GM21423 (cell line): ENCODE measurements around the gene CCN6.
"Not testable (repeated sequence)": the region's sequence is repeated elsewhere in the genome, so short reads cannot be mapped to it uniquely, and the experiment has no call there.

Source experiments
- ATAC-seq: cut with Tn5 transposase; IDR thresholded peaks from one replicate; pipeline ENCODE4 v1.9.1; 2021; ENCODE audit warnings: mild to moderate bottlenecking, moderate library complexity; ENCODE audit not compliant: unreplicated experiment

Gene CCN6

DNA sequence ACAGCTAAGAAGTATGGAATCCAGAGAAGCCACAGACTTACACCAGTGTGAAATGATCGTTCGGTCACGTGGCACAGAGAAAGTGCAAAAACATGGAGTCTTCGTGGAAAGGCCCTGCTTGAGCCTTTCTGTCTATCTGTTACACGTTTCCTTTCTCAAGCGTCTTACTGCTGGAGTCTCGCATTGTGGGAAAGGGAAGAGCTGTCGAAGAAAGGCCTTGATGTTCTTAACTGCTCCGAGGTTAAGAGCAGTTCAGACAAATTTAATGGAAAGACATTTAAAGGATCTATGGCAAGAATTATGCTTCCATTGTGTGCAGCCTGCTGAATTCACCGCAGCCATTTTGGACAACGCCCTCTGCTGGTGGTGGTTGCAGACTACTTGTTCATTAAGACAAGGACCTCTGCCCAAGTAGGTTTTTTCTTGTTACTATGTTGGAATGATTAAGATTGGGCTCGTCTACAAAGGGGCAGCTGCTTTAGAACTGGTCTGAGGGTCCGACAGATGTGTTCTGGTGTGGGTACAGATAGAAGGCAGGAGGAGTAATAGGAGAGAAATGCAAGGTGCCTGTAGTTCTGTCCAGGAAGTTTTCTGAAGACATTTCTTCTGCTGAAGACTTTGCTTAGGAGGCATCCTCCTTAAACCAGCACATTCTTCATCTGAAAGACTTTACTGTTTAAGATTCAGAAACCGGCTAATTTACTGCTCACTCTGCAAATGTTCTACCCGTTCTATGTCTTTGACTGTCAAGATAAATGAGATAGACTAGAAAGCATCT, 24.7 kb upstream of the CCN6 start:
- ATAC-seq = peak; percentile 54

GRCh38 chr6:112030206-112030960, 23.5 kb upstream of the CCN6 start:
- no peak for ATAC-seq

DNA sequence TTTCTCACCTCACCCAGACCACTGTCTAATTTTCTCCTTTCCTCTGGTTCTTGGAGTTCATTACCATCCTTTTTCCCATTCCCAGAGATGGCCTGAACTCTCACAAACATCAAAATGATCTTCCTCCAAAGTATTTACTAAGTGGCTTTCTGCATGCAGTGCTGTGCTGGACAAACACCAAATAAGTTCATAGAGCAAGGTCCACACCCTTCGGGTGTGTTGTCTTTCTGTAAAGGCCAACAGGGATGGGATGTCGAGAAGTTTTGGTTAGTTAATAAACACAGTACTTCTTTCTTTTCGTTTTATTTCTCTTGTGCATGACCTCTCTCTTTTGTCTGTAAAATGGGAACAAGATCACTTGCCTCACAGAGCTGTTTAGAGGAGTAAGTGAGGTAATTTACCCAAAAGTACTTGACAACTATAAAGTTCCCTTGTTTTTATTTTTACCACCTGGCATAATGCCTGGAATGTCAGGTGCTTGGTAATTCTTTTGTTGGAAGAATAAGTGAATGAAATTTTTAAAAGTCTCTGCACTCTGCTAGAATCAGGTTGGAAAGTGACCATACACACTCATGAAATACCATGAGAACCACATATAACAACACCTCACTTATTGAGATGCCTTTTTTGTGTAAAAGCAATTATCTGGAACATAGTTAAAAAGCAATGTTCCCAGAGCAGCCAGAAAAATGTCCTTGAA, 22.8 kb upstream of the CCN6 start:
- no peak for ATAC-seq

DNA sequence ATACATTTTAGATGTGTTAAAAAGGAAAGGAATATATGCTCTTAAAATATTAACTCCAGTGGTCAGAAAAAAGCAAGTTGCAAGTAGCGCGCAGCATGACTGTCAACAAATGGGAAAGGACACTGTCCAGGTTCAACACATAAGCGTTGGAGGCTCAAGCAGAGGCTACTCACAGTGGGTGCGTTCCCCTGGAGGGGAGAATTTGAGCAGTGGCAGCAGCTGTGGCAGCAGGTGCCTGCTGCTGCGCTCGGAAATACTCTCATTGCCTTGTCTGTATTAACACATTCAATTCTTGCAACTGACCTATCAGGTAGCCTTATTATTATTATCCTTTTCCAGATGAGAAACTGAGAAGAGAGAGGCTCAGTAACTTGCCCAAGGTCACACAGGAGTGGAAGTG, 21.9 kb upstream of the CCN6 start:
- no peak for ATAC-seq

DNA sequence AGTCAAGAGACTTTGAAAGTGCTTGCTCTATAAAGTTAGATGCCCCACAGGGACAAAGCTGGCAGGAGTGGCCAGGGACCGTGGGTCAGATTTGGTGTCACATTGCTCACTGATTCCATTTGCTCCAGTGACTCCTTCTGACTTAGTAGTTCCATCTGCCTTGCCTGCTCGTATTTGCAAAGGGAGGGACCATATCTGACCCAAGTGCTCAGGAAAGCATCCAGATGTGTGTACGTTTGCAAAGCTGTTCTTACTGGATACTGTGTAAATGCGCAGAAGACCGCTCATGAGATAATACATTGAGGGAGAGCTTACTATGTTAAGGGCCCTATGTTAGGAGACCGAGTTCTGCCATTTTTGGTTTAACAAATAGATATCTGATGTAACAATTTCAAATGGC, 21.2 kb upstream of the CCN6 start:
- ATAC-seq = no peak

DNA sequence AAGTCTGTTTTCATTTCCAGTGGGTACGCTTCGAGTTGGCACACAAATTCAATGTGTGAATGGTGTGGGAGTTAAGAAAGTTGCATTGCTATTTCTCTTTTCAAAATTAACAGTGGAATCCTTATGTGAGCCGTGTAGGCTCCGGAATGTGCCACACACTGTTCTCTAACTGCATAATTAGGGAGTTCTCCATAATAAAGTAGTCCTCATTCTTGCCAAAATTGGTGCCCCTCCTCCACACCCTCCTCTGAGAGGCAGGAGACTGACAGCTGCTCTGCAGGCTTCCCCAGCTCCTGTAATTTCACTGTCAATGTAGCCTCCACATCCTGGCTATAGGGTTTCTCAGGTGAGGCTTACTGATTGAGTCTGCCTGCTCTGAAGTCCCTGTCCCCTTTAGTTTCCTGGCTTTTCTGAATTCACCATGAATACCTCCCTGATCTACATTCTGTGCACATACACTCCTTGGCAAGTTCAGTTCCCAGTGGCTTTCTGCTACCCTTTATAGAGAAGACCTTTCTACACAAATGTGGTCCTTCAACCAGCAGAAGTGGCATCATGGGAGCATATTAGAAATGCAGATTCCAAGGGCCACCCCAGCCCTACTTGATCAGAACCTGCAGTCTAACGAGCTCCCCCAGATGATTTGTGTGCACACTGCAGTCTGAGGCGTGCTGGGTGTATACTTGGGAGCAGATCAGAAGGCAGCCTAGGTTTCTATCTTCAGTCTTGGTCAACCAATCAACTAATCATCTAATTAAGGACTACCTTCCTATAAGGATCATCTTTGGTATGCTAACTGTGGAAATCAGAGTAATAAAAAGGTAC, 19.9 kb upstream of the CCN6 start:
- no peak for ATAC-seq

- no peak for ATAC-seq
Measured at GRCh38 chr6:112034616-112034995, 19.3 kb upstream of the CCN6 start.

- ATAC-seq = no peak
Measured at GRCh38 chr6:112036088-112036637, 17.7 kb upstream of the CCN6 start.

DNA sequence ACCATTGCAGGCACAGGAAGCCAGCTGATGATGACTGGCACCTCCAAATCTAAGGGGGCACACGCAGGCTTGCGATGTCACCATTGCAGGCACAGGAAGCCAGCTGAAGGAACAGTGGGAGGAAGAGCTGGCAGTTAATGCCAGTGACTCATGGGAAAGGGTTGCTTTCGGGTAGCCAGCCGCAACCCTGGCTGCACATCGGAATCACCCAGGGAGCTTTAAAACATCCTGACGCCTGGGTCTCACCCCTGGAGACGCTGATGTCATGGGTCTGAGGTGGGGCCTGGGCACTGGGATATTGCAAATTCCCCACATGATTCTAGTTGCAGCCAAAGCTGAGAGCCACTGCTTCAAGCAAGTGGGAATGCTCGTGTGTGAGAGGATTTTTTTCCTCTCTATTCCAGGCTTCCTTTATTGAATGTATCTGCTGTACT, 16.1 kb upstream of the CCN6 start:
- no peak for ATAC-seq

DNA sequence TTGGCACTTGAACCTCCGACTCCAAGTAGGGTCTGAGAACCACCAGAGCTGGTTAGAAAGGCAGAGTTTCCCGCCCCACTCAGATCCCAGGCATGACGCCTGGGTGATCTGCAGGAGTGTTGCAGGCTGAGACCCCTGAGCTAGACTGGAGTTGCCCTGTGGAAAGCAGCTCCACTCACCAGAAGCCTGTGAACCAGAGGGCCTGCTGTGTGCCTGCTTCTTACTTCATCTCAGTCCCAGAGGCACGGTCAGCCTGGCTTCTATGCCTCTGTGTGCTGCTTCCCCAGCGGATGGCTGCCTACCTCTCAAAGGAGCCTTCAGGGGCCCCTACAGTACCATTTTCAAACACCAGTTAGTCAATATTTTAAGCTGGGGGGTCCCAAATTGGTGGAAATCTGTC, 15.6 kb upstream of the CCN6 start:
- no peak for ATAC-seq

DNA sequence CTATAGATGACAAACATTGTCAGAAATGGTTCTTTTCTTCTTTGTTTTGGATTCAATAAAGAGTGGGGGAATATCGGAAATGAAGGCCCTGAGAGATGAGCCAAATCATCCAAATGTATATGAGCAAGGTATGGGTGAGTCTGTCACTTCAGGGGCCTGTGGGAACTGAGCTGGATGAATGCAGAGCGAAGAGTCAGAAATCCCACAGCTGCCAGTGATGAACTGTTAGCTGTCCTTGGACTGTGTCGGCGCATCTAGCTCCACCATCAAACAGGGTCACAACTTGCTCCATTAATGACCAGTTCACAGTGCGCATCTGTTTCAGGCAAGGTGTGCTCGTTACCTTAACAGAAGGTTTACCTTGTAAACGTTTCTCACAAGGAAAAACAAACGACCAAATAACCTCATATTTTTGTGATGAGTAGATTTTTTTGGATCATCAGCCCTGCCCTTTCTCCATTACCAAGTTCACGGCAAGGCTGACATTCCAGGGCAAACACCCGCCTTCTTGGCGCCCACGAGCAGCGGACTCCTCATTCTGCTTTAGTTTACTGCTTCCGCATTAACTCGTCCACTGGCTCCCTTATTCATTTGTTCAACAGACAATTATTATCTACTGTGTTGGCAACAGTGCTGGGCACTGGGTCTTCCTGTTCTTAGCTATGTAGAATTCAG, 15.0 kb upstream of the CCN6 start:
- ATAC-seq = no peak

DNA sequence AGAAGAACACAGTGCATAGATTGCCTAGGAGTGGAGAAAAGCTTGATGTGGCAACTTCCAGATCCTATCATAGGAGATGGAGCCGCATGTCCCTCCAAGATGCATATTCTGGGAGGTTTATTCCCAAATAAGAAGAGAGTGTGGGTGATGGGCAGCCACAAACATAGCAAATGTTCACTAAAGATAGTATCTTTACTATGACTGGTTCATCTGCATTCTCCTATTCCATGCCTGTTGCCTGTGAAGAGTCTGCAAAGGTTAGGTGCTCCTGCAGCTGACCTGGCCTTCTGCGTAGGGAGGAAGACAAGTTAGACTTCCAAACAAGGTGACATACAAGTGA, 14.5 kb upstream of the CCN6 start:
- ATAC-seq = no peak

- no peak for ATAC-seq
Measured at GRCh38 chr6:112040956-112041355, 12.9 kb upstream of the CCN6 start.

GRCh38 chr6:112041535-112041934, 12.4 kb upstream of the CCN6 start:
- ATAC-seq = no peak

GRCh38 chr6:112043032-112044007, 10.6 kb upstream of the CCN6 start:
- peak; percentile 94 for ATAC-seq

GRCh38 chr6:112044196-112044595, 9.7 kb upstream of the CCN6 start:
- no peak for ATAC-seq

GRCh38 chr6:112044856-112045255, 9.0 kb upstream of the CCN6 start:
- no peak for ATAC-seq

GRCh38 chr6:112047523-112047922, 6.4 kb upstream of the CCN6 start:
- not testable (repeated sequence) for ATAC-seq
